HepG2 (cell line): ENCODE measurements around the gene DDIAS. TPM values are rescaled to one million over a fixed set of nuclear protein-coding genes. Genes with fewer than 3 reads are reported as not detected.

Source experiments
- ATAC-seq: fragments of 200-7000 bp; cut with Tn5 transposase; 3 replicates; pipeline ENCODE4 v1.9.1; 2020; ENCODE audit warnings: mild to moderate bottlenecking, moderate library complexity
- BruUV-seq: library from RNA; stranded (reverse); fragments of 400-500 nt; replicated peaks from 2 replicates; lab custom pipeline; 2021; lab: Mats Ljungman, UMichigan
- CTCF ChIA-PET: fragments of 300-600 bp; formaldehyde crosslinking; extraction: SDS; loops from one replicate; lab custom pipeline; 2021; ENCODE audit warnings: low total read pairs, inconsistent platforms, low intra/inter-chr PET ratio; lab: Yijun Ruan, JAX
- POLR2A ChIA-PET: fragments of 350-600 bp; sonication (Branson Sonifier 250); formaldehyde crosslinking; loops from one replicate; lab custom pipeline; 2020; ENCODE audit warnings: antibody characterized with exemption, inconsistent platforms; lab: Yijun Ruan, JAX
- DNase-seq: peaks from one replicate; pipeline ENCODE4 v3.0.0-alpha.2; 2015; ENCODE audit warnings: low spot score
- FAIRE-seq: peaks from 3 replicates; lab custom pipeline; 2011; peaks lifted over from hg19 to GRCh38; lab: Jason Lieb, UNC
- H2AFZ ChIP-seq: one replicate; pipeline ENCODE4 v1.6.1; 2011; ENCODE audit warnings: low read length, inconsistent platforms
- H3K27ac ChIP-seq: fragments of 300-600 bp; 3 replicates; pipeline ENCODE4 v1.8.0; 2011; ENCODE audit warnings: mixed run types, mild to moderate bottlenecking, mixed read lengths, low read length, inconsistent platforms; ENCODE audit not compliant: insufficient read depth; ENCODE audit errors: extremely low read length
- H3K27me3 ChIP-seq, 2 experiments: fragments of 200-600 bp in 1 of 2; 2 replicates in 1 of 2; 3 replicates in 1 of 2; pipeline versions ENCODE4 v1.6.0 to v1.8.0; 2011; ENCODE audit warnings: low read length in 2 of 2, mild to moderate bottlenecking in 2 of 2, moderate library complexity in 2 of 2, inconsistent platforms in 1 of 2; ENCODE audit not compliant: insufficient read depth in 2 of 2, control insufficient read depth in 1 of 2
- H3K36me3 ChIP-seq, 2 experiments: fragments of 200-600 bp in 1 of 2; replicated peaks in 1 of 2; 2 replicates in 1 of 2; 3 replicates in 1 of 2; pipeline versions ENCODE4 v1.5.1 to v1.8.0; 2011; ENCODE audit warnings: low read length in 2 of 2, inconsistent platforms in 1 of 2; ENCODE audit not compliant: insufficient read depth in 2 of 2, control insufficient read depth in 1 of 2
- H3K4me1 ChIP-seq: 2 replicates; pipeline ENCODE4 v1.5.1; 2012; ENCODE audit warnings: low read length, inconsistent platforms; ENCODE audit not compliant: insufficient read depth
- H3K4me2 ChIP-seq: 2 replicates; pipeline ENCODE4 v1.6.0; 2011; ENCODE audit warnings: low read depth, low read length, inconsistent platforms
- H3K4me3 ChIP-seq, 3 experiments: fragments of 200-600 bp in 1 of 3; sonication (generic), shearing (Covaris generic) in 1 of 3; replicated peaks in 1 of 3; 2 replicates each; pipeline ENCODE4 v1.5.1; 2011 to 2016; ENCODE audit warnings: low read length in 3 of 3, inconsistent platforms in 2 of 3, low read depth in 2 of 3, mild to moderate bottlenecking in 2 of 3, control low read depth in 1 of 3, mixed read lengths in 1 of 3; ENCODE audit not compliant: insufficient read depth in 1 of 3
- H3K79me2 ChIP-seq: one replicate; pipeline ENCODE4 v1.6.1; 2011; ENCODE audit warnings: low read length, inconsistent platforms; ENCODE audit not compliant: insufficient read depth
- H3K9ac ChIP-seq: 2 replicates; pipeline ENCODE4 v1.6.0; 2011; ENCODE audit warnings: mild to moderate bottlenecking, low read depth, low read length, inconsistent platforms; ENCODE audit not compliant: insufficient read depth
- H3K9me3 ChIP-seq: 2 replicates; pipeline ENCODE4 v1.5.1; 2012; ENCODE audit warnings: mild to moderate bottlenecking, low read length
- H4K20me1 ChIP-seq: 2 replicates; pipeline ENCODE4 v1.6.0; 2011; ENCODE audit warnings: inconsistent platforms, mild to moderate bottlenecking, low read length, moderate library complexity; ENCODE audit not compliant: insufficient read depth
- HNRNPH1 ChIP-seq: fragments of 200-400 bp; formaldehyde crosslinking; optimal IDR thresholded peaks from 2 replicates; pipeline ENCODE3; 2017; ENCODE audit warnings: mild to moderate bottlenecking, low read depth, low read length
- KDM5B ChIP-seq: sonication (generic); formaldehyde crosslinking; IDR thresholded peaks from 2 replicates; pipeline ENCODE4 v1.4.0; 2020; ENCODE audit warnings: missing genetic modification reagents, mild to moderate bottlenecking, borderline replicate concordance
- SMAD3 ChIP-seq: sonication (generic); formaldehyde crosslinking; IDR thresholded peaks from 2 replicates; pipeline ENCODE4 v1.4.0; 2020; ENCODE audit warnings: missing genetic modification reagents
- SOX6 ChIP-seq, 2 experiments: fragments of 450-650 bp in 1 of 2; sonication (generic) in 1 of 2; formaldehyde crosslinking in 1 of 2; IDR thresholded peaks; 2 replicates each; pipeline versions ENCODE4 v1.4.0 to v1.6.1; 2017 to 2020; ENCODE audit warnings: antibody characterized with exemption in 1 of 2, mild to moderate bottlenecking in 1 of 2, missing genetic modification reagents in 1 of 2
- TMF1 ChIP-seq: sonication (generic); formaldehyde crosslinking; IDR thresholded peaks from 2 replicates; pipeline ENCODE4 v1.8.1; 2022; ENCODE audit warnings: low read depth, missing genetic modification reagents
- ZFP1 ChIP-seq: IDR thresholded peaks from 2 replicates; pipeline ENCODE4 v1.6.1; 2016
- ZNF224 ChIP-seq: sonication (generic); formaldehyde crosslinking; IDR thresholded peaks from 2 replicates; pipeline ENCODE4 v1.5.0; 2020; ENCODE audit warnings: mild to moderate bottlenecking, missing genetic modification reagents
- WGBS: methylation state at CpG from one replicate; pipeline ENCODE4 v1.1.6; 2017; ENCODE audit warnings: low lambda C conversion rate; 5-methylcytosine and 5-hydroxymethylcytosine counted together
- in situ Hi-C: cut with HindIII; loops from 2 replicates; pipeline ENCODE4 v1.10.0; 2017; ENCODE audit warnings: low pct_unique_long_range_greater_than_20kb; ENCODE audit not compliant: extremely low pct_ligation_motif_present
- intact Hi-C: fragments of 100-400 bp; cut with micrococcal nuclease; formaldehyde crosslinking; loops from one replicate; pipeline ENCODE4 v1.10.0; 2022; ENCODE audit not compliant: unreplicated experiment
- polyA plus RNA-seq, 8 experiments: library from polyadenylated mRNA; depleted of rRNA in 3 of 8; stranded (reverse) in 7 of 8; unstranded in 1 of 8; fragments of >200 nt; fragmentation: Illumina TruSeq in 4 of 8; extraction: Trizol in 4 of 8; gene quantifications; 2 replicates each; pipeline versions ENCODE4 v1.2.1 to v1.2.3, GENCODE V29; 2011 to 2016; ENCODE audit warnings: low read depth in 4 of 8, missing spikeins in 1 of 8, mixed read lengths in 1 of 8; ENCODE audit not compliant: insufficient read depth in 1 of 8
- total RNA-seq, 5 experiments: library from RNA; depleted of rRNA; stranded (reverse); fragments of >200 nt; fragmentation: Illumina TruSeq; extraction: Trizol; gene quantifications; 2 replicates each; pipeline ENCODE4 v1.2.3, GENCODE V29; 2016; ENCODE audit warnings: low read depth in 1 of 5
- TF ChIP-seq, protein P1 (sequence below): sonication (generic); formaldehyde crosslinking; IDR thresholded peaks from 2 replicates; pipeline ENCODE4 v1.4.0; 2020; ENCODE audit warnings: missing genetic modification reagents
- TF ChIP-seq, protein P2 (sequence below): sonication (generic); formaldehyde crosslinking; IDR thresholded peaks from 2 replicates; pipeline ENCODE4 v1.4.0; 2020; ENCODE audit warnings: mild to moderate bottlenecking, missing genetic modification reagents
- TF ChIP-seq, protein P3 (sequence below): sonication (generic); formaldehyde crosslinking; IDR thresholded peaks from 2 replicates; pipeline ENCODE4 v1.4.0; 2020; ENCODE audit warnings: missing genetic modification reagents

Gene DDIAS
- total and polyA plus RNA-seq, 2 of the 13 experiments (the other 11 are each of a cell fraction or from before 2014, with no cell fraction given), result 3.5 to 13.0 TPM

DNA sequence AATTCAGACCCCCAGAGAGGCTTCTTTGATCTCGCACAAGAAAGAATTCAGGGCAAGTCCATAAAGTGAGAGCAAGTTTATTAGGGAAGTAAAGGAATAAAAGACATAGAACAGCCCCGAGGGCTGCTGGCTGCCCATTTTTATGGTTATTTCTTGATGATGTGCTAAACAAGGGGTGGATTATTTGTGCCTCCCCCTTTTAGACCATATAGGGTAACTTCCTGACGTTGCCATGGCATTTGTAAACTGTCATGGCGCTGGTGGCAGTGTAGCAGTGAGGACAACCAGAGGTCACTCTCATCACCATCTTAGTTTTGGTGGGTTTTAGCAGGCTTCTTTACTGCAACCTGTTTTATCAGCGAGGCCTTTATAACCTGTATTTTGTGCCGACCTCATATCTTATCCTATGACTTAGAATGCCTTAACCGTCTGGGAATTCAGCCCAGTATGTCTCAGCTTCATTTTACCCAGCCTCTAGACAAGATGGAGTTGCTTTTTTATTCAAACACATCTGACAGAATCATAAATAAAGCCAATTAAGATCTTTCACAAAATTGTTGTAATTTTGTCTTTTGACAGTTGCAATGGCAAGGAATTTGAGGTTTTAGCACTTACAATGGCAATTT lies 7.6 kb downstream of the DDIAS start:
- Histone ChIP-seq H4K20me1 (no peaks in the 10 kb centered on the region), H3K4me1 (peaks cover 15% of the 10 kb centered on the region; the same call in 1 of the 2 replicates), H3K4me2 (no peak overlapping the region), H3K79me2 (peaks cover 20% of the 10 kb centered on the region), H2AFZ (no peak overlapping the region), H3K27ac (no peak overlapping the region), H3K4me3 (no peak overlapping the region), H3K9me3 (no peaks in the 10 kb centered on the region), H3K27me3 (no peaks in the 10 kb centered on the region), H3K36me3 (peaks cover 0 to 8% of the 10 kb centered on the region in 2 experiments; a peak in 1 of 5 replicates), H3K9ac (no peak overlapping the region)
- FAIRE-seq, result no peak
- ChIA-PET POLR2A (no interaction called here), CTCF (no interaction called here)
- intact Hi-C loops (loop anchor here (5.0 to 10.0 kb wide), 3 partner anchors 183 to 613 kb away; partner anchors contain the start of gene CCDC90B), in situ Hi-C loops (loop anchor here (10.0 kb wide), 2 partner anchors 256 to 346 kb away; no protein-coding TSS in a partner anchor)
- ATAC-seq, result no peak
- no peak for DNase-seq
- no TSS peak for BruUV-seq
- 92% methylated on average over 7 of the region's 7 CpGs for WGBS
- no peak for TF ChIP-seq HNRNPH1
- no peak for TF ChIP-seq SMAD3
- no peak for TF ChIP-seq TMF1 (CRISPR knock-in tag)
- TF ChIP-seq, protein P1, sequence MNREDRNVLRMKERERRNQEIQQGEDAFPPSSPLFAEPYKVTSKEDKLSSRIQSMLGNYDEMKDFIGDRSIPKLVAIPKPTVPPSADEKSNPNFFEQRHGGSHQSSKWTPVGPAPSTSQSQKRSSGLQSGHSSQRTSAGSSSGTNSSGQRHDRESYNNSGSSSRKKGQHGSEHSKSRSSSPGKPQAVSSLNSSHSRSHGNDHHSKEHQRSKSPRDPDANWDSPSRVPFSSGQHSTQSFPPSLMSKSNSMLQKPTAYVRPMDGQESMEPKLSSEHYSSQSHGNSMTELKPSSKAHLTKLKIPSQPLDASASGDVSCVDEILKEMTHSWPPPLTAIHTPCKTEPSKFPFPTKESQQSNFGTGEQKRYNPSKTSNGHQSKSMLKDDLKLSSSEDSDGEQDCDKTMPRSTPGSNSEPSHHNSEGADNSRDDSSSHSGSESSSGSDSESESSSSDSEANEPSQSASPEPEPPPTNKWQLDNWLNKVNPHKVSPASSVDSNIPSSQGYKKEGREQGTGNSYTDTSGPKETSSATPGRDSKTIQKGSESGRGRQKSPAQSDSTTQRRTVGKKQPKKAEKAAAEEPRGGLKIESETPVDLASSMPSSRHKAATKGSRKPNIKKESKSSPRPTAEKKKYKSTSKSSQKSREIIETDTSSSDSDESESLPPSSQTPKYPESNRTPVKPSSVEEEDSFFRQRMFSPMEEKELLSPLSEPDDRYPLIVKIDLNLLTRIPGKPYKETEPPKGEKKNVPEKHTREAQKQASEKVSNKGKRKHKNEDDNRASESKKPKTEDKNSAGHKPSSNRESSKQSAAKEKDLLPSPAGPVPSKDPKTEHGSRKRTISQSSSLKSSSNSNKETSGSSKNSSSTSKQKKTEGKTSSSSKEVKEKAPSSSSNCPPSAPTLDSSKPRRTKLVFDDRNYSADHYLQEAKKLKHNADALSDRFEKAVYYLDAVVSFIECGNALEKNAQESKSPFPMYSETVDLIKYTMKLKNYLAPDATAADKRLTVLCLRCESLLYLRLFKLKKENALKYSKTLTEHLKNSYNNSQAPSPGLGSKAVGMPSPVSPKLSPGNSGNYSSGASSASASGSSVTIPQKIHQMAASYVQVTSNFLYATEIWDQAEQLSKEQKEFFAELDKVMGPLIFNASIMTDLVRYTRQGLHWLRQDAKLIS, result no peak
- TF ChIP-seq, protein P2, sequence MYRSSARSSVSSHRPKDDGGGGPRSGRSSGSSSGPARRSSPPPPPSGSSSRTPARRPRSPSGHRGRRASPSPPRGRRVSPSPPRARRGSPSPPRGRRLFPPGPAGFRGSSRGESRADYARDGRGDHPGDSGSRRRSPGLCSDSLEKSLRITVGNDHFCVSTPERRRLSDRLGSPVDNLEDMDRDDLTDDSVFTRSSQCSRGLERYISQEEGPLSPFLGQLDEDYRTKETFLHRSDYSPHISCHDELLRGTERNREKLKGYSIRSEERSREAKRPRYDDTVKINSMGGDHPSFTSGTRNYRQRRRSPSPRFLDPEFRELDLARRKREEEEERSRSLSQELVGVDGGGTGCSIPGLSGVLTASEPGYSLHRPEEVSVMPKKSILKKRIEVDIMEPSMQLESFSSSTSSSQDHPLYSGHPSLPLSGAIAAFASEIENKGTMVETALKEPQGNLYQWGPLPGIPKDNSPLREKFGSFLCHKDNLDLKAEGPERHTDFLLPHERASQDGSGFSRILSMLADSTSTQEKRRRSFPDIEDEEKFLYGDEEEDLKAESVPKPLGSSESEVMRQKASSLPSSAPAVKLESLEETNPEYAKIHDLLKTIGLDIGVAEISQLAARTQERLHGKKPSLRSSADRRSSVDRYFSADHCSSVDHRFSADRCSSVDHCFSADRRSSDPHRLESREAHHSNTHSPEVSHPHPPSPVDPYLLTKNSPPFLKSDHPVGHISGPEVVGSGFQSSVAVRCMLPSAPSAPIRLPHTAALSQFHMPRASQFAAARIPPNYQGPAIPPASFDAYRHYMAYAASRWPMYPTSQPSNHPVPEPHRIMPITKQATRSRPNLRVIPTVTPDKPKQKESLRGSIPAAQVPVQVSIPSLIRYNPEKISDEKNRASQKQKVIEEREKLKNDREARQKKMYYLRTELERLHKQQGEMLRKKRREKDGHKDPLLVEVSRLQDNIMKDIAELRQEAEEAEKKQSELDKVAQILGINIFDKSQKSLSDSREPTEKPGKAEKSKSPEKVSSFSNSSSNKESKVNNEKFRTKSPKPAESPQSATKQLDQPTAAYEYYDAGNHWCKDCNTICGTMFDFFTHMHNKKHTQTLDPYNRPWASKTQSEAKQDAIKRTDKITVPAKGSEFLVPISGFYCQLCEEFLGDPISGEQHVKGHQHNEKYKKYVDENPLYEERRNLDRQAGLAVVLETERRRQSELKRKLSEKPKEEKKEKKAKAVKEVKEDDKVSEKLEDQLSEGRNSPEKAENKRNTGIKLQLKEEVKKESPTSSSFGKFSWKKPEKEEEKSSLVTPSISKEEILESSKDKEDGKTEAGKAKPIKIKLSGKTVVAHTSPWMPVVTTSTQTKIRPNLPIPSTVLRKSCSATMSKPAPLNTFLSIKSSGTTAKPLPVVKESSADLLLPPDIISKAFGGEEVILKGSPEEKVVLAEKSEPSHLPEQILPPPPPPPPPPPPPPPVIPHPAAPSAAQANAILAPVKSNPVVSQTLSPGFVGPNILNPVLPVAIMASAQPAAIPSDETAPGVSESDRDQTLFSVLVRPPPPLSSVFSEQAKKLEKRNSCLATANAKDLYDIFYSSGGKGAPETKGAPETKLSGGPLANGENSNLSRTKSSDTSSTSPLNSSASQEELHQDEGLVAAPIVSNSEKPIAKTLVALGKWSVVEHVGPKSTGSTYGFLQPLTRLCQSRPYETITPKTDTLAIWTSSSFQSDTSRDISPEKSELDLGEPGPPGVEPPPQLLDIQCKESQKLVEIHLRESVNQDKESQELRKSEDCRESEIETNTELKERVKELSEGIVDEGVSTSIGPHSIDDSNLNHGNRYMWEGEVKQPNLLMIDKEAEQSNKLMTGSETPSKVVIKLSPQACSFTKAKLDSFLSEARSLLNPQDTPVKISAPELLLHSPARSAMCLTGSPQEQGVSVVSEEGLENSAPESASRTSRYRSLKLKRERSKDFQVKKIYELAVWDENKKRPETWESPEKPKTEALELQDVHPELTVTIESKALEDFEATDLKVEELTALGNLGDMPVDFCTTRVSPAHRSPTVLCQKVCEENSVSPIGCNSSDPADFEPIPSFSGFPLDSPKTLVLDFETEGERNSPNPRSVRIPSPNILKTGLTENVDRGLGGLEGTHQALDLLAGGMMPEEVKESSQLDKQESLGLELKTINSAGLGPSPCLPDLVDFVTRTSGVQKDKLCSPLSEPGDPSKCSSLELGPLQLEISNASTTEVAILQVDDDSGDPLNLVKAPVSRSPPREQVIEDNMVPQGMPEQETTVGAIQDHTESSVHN (CRISPR knock-in tag), result no peak
- no peak for TF ChIP-seq SOX6 (IDR thresholded peaks at IDR 0.05)
- TF ChIP-seq SOX6 (CRISPR knock-in tag; IDR thresholded peaks at IDR 0.05), result no peak
- TF ChIP-seq ZFP1 (CRISPR knock-in tag), result no peak
- TF ChIP-seq, protein P3, sequence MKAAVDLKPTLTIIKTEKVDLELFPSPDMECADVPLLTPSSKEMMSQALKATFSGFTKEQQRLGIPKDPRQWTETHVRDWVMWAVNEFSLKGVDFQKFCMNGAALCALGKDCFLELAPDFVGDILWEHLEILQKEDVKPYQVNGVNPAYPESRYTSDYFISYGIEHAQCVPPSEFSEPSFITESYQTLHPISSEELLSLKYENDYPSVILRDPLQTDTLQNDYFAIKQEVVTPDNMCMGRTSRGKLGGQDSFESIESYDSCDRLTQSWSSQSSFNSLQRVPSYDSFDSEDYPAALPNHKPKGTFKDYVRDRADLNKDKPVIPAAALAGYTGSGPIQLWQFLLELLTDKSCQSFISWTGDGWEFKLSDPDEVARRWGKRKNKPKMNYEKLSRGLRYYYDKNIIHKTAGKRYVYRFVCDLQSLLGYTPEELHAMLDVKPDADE, result no peak
- TF ChIP-seq KDM5B, result no peak
- no peak for TF ChIP-seq ZNF224 (CRISPR knock-in tag)
